ENCODE results near the gene AQP12B. TPM values are rescaled to one million over a fixed set of nuclear protein-coding genes. Genes with fewer than 3 reads are reported as not detected.

Gene AQP12B
- total RNA-seq, 1 donor from 2014 or later, result not detected

DNA sequence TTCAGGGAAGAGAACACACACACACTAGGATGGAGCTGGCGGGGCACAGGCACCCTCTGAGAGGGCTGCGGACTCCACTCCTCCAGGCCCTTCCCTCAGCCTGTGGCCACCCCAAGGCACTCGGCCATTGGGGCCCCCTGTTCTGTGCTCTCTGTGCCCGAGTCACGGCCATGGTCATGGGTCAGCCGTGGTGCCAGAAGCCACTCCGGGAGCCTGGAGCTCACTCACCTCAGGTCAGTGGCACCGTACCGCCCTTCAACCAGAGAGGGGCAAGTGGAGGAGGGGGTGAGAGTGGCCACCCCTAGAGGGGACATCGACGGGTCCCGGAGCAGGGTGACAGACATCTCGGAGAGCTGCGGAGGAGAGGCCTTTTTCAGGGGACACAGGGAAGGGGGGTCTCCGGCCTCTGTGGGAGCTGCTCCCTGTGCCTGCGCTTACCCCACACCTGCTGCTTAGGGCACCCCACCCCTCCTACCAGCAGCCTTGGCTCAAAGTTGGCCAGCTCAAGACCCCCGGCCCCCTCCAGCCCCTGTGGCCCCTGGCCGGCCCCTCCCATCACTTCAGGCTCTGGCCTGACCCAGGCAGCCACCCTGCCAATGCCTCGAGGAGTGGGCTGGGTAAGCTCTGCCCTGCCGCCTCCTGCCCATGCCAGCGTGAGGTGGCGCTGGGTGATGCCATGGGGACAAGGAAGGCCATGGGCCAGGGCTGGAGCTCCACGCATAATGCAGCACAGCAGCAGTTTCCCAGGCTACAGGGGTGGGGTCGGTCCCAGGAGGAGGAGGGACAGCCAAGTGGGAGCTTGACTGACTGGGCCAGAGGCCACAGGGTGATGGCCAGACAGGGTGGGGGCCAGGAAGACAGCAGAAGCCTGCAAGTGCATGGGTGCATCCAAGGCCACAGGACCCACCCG is 38.3 kb upstream of the AQP12B start:
- no peak overlapping the region for H3K4me3 ChIP-seq
- H3K9me3 ChIP-seq (replicated peaks), result no peaks in the 10 kb centered on the region
- H3K27ac ChIP-seq (replicated peaks), result no peak overlapping the region
- peaks cover 90% of the 10 kb centered on the region for H3K27me3 ChIP-seq (ENCODE audit: low read depth)
- no peaks in the 10 kb centered on the region for H3K4me1 ChIP-seq
- H3K36me3 ChIP-seq, result no peaks in the 10 kb centered on the region
- intact Hi-C loops (cut with micrococcal nuclease), result no loop called here
- no peak for DNase-seq
- TF ChIP-seq, protein P1, sequence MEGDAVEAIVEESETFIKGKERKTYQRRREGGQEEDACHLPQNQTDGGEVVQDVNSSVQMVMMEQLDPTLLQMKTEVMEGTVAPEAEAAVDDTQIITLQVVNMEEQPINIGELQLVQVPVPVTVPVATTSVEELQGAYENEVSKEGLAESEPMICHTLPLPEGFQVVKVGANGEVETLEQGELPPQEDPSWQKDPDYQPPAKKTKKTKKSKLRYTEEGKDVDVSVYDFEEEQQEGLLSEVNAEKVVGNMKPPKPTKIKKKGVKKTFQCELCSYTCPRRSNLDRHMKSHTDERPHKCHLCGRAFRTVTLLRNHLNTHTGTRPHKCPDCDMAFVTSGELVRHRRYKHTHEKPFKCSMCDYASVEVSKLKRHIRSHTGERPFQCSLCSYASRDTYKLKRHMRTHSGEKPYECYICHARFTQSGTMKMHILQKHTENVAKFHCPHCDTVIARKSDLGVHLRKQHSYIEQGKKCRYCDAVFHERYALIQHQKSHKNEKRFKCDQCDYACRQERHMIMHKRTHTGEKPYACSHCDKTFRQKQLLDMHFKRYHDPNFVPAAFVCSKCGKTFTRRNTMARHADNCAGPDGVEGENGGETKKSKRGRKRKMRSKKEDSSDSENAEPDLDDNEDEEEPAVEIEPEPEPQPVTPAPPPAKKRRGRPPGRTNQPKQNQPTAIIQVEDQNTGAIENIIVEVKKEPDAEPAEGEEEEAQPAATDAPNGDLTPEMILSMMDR (IDR thresholded peaks at IDR 0.05; ENCODE audit: borderline replicate concordance), result no peak

DNA sequence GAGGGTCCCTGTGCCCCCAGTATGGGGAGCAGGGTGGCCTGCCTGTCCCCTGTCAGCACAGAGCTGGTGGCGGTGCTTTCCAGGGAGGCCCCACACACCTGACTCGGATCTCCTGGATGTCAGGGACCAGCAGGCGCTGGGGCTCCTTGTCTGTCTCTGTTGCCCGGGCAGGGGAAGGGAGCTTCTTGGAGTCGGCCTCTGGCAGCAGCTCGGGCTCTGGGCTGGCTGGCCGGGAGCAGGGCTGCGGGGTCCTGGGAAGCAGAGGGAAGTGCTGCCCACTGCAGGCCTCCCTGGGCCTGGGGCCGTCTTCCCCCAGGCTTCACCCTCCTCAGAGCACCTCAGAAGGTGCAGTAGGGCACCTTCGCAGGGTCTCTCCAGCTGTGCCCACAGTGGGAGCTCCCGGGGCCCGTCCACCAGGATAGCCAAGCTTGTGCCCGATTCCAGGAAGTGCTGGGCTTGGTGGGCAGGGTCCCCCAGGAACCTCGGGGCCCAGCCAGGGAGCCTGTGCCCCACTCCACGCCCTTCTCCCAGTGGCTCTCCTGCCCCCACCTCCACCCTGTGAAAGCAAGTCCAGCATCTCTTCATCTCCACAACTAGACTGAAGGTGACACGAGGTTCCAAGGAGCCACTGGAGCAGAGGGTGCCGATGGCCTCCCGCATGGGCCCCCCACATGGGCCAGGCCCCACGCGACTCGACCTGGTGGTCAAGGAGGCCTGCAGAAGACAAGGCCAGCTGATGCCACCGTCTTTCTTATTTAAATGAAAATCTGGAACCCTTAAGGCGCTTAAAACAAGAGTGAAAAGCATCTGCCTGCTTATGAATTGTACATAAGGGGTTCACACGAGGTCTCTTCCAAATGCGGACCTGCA is 37.2 kb upstream of the AQP12B start:
- H3K4me3 ChIP-seq, result no peak overlapping the region
- no peaks in the 10 kb centered on the region for H3K9me3 ChIP-seq (replicated peaks)
- peaks cover 91% of the 10 kb centered on the region for H3K27me3 ChIP-seq (ENCODE audit: low read depth)
- TF ChIP-seq, protein P1 (IDR thresholded peaks at IDR 0.05; ENCODE audit: borderline replicate concordance), result no peak
- intact Hi-C loops (cut with micrococcal nuclease), result no loop called here
- no peaks in the 10 kb centered on the region for H3K4me1 ChIP-seq
- H3K27ac ChIP-seq (replicated peaks), result no peak overlapping the region
- DNase-seq, result no peak
- H3K36me3 ChIP-seq, result no peaks in the 10 kb centered on the region

DNA sequence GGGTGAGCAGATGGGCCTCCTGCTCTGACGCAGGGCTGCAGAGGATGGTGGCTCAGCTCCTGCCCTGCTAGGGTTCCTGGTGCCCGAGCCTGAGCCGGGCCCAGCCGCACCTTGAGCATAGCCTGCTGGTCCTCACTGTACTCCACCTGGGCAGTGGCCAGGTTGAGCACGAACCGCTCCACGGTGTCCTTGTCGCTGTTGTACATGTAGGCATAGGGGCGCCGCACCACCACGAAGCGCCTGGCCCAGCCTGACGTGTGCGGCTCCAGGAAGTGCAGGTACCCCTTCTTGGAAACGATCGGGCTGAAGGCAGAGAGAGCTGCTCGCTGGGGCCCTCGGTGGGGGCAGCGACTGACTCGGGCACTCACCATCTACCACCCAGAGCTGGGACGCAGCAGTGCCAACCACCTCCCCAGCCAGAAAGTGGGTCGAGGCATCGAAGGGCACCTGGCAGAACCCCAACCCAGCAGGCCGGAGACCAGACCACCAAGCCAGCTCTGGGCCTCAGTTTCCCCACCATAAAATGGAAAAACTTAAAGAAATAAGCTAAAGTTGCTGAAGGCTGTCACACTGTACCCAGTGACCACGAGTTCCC is 36.3 kb upstream of the AQP12B start:
- no peak for DNase-seq
- Histone ChIP-seq H3K27ac (replicated peaks) (no peak overlapping the region), H3K27me3 (ENCODE audit: low read depth) (peaks cover 95% of the 10 kb centered on the region), H3K4me1 (no peaks in the 10 kb centered on the region), H3K9me3 (replicated peaks) (no peaks in the 10 kb centered on the region), H3K4me3 (no peak overlapping the region), H3K36me3 (no peaks in the 10 kb centered on the region)
- intact Hi-C loops (cut with micrococcal nuclease), result no loop called here
- TF ChIP-seq, protein P1 (IDR thresholded peaks at IDR 0.05; ENCODE audit: borderline replicate concordance), result no peak

- no peak overlapping the region for H3K4me3 ChIP-seq
- intact Hi-C loops (cut with micrococcal nuclease), result no loop called here
- H3K36me3 ChIP-seq, result no peaks in the 10 kb centered on the region
- no peaks in the 10 kb centered on the region for H3K9me3 ChIP-seq (replicated peaks)
- TF ChIP-seq, protein P1 (IDR thresholded peaks at IDR 0.05; ENCODE audit: borderline replicate concordance), result no peak
- H3K27me3 ChIP-seq (ENCODE audit: low read depth), result peaks cover 96% of the 10 kb centered on the region
- no peaks in the 10 kb centered on the region for H3K4me1 ChIP-seq
- DNase-seq, result no peak
- no peak overlapping the region for H3K27ac ChIP-seq (replicated peaks)
Measured at GRCh38 chr2:240717681-240718581, 35.2 kb upstream of the AQP12B start.

All from left ventricle myocardium inferior (tissue), 1 donor.